Fibroblast of skin of scalp (primary cell): ENCODE results near the gene CMIP.

ENCODE experiments used
- DNase-seq: peaks from one replicate; pipeline ENCODE4 v3.0.0-alpha.2; 2013

The CMIP gene

DNA sequence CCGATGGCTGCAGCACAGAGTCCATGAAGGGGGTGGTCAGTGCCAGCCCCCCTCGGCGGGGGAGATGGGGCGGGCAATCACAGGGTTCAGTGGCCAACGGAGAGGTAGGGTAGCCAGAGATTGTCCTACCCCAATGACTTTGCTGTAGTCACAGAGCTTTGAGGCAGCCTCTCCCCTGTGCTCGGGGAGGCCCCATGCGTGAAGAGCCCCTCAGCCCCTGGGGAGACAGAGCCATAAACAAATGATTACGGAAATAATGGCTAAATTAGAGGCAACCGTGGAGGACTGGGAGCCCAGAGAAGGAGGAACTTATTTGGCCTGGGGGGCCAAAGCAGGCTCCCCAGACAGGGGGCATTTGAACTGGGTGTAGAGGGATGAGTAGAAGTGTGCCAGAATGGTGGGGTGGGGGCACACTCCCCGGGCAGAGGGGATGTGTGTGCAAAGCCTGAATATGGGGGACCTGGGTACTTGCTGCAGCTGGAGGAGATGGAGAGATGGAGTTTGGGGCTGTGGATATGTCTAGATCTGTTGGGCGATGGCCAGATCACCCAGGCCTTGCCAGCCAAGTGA lies 164.8 kb downstream of the CMIP start:
- no peak for DNase-seq

DNA sequence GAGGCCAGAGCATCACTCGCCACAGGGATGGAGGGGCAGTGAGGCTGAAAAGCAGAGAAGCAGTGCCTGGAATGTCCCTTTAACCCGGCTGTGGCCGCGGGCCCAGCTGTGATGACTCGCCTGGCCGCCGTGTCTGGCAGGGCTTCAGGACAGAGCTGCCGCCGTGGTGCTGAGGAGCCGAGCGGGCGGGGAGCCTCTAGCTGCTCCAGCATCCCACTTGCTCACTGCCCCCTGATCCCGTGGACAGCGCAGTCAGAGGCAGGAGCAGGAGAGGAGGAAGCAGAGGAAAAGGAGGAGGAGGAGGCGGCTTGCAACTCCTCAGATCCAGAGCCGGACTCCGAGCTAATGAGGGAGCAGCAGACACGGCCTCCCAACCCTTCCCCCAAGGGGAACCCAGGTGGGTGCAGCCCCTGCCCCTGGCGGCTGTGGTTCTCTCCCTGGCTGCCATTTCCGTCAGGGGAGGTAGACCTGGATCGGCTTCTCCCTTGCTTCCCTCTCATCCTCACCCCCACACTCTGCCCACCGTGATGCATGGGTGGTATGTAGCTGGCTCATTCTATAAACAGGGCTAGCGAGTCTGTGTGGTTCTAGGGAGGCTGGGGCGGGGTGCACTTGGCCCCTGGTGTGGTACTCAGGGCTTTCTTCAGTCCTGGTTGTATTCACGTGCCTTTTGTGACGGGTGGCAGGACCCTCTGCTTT lies 165.7 kb downstream of the CMIP start:
- DNase-seq, result peak; percentile 81

DNA sequence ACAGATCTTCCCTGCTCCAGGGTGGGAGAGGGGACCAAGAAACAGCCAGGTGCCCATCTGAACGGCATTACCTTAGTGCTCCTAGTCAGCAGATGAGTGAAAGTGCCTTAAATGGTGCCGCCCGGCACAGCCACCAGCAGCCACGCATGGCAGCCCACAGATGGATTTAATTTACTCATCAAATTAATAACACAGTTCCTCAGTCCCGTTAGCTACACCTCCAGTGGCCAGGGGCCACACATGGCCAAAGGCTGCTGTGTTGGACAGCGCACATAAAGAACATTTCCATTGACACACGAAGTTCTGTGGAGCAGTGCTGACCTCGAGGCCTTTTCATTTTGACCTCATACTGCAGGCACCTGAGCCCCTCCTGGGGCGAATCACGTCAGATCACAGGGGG lies 166.3 kb downstream of the CMIP start:
- DNase-seq, result no peak

DNA sequence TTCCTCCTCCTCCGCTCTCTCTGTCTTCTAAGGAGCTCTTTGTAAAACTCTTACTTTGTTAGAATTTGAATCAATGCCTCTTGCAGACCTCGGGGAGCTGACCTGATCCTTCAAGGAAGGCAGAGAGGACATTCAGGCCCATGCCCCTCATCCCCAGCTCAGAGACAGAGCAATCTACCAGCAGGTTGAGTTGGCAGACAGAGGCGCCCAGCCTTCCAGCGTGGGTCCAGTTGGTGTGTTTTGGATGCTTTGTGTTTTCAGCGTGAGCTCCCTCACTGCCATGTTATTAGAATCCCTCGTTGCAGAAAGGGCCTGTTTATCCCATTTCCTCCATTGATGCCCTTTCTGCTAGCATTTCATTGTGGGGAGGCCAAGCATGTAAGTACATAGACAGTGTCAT lies 167.1 kb downstream of the CMIP start:
- DNase-seq, result no peak

DNA sequence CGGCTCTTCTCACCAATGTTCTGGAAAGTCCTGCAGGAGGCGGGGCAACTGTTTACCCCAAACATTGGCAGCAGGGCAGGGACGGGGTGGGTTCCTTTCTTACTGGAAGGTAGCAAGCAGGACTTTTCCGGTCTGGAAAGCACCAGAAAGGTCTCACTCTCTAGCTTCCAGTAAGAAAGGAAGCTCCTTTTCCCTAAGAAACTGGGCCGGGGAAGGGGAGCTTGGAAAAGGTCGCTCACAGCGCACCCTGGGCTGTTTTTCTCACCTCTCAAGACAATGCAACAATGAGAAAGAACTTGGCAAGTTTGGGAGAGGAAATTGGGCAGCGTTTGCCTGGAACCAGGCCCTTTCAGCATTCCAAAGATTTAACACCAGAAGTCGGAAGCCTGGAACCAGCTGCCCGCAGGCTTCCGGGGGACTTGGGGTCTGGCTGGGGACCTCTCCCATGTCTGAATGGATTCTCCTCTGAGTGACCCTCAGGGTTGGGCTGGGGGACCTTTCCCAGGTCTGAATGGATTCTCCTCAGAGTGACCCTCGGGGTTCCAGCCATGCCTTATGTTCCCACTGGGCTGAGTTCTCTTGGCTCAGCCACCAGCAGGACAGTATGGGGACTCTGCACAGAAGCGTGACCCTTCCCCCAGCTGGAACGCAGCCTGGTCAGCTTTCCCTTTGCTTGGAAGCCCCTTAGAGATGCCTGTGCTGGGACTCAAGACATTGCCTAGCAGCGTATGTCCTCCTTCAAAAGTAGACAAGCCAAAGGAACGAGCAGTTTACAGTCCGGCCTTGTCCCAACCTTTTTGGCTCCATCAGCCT lies 167.9 kb downstream of the CMIP start:
- DNase-seq, result no peak

DNA sequence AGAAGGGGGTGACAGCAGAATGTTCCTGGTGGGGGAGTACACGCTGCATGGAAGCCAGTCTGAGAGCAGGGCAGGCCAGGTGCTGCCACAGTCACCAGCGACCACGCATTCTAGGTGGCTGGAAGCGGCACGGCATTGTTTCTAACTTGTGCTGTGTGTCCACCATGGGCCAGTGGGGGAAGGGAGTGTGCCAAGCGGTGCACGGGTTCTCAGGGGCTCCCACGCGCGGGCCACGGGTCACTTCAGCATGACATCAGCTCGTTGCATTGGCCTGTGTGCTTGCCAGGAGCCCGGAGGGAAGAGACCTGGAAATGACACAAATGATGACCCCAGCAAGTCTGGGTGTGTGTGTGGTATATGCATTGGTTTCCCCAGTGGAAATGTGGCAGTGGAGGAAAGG lies 169.6 kb downstream of the CMIP start:
- no peak for DNase-seq

DNA sequence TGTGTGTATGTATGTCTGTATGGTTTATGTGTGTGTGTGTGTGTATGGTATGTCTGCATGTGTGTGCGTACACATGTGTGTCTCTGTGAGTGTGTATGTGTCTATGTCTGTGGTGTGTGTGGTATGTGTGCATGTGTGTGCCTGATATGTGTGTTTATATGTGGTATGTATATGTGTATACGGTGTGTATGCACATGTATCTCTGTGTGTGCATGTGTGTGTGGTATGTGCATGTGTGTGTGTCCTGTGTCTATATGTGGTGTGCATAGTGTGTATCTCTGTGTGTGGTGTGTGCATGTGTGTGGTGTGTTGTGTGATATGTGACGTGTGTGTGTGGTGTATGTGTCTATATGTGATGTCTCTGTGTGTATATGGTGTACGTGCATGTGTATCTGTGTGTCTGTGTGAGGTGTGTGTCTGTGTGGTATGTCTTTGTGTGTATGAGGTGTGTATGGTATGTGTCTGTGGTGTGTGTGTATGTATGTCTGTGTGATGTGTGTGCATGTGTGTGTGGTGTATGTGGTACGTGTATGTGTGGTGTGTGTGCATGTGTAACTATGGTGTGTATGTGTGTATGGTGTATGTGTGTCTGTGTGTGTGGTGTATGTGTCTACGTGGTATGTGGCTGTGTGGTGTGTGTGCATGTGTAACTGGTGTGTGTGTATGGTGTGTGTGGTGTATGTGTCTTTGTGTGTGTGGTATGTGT lies 170.2 kb downstream of the CMIP start:
- DNase-seq, result no peak

DNA sequence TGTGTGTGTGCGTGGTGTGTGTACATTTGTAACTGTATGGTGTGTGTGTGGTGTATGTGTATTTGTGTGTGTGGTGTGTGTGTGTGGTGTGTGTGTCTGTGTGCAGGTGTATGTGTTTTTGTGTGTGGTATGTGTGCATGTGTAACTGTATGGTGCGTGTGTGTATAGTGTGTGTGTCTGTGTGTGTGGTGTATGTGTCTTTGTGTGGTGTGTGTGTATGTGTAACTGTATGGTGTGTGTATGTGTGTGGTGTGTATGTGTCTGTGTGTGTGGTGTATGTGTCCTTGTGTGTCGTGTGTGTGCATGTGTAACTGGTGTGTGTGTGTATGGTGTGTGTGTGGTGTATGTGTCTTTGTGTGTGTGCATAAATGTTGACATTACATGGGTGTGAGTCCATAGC lies 170.8 kb downstream of the CMIP start:
- no peak for DNase-seq

DNA sequence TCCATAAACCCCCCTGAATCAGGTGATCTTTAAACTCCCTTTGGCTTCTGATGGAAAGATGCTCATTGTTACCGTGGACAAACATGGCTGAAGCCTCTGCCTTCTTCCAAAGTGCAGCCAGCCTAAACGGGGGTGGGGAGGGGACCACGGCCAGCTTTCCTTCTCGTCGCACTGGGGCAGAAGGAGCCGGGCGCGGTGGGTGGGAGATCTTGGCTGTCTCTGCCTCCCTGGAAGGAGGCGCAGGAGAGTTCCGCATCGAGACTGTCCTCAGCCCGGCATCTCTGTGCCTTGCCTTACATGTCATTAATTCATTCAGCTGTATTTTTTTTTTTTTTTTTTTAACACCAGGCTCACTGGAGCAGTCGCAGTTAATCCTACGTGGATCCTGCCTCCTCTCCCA lies 171.2 kb downstream of the CMIP start:
- no peak for DNase-seq

DNA sequence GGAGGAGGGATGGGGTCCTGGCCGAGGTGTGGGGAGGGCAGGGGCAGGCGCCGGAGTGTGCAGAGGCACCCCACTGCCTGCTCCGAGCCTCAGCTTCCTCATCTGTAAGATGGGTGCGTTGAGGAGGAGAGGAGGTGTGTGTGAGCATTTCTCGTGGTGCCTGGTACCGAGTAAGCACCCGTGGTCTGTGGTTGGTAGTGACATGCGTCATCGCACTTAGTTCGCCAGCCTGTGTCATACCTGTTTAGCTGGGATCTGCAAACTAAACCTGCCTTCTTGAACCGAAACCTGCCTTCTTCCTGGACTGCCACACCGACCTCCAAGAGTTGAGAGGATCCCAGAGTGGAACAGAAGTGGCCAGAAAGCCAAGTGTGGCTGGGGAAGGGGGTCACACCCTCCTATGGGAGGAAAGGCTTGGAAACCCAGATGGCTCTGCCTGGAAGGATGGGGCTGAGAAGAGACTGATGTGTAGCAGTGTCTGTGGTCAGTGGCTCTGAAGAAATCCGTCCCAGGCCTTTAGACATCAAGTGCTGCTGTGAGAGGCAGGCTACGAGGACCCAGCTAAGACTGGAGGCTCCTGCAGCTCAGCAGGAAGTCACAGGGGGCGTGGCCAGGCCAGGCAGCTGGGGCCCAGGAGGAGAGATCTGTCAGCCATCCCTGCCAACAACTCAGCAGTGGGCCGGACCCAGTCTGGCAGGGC lies 171.9 kb downstream of the CMIP start:
- DNase-seq, result peak; percentile 67

DNA sequence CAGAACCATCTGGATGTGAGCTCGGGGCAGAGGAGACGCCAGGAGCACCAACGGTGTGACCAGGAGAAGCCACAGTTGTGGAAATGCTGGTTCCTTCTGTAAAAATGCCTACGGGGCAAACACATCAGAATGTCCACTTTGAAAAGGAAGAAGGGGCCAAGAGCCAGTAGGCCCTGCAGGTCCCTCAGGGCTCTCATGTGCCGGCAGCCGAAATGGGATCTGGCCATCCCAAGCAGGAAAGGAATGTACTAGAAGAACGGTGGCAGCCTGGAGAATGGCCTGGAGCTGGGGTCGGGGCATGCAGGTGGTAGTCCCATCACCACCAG lies 172.4 kb downstream of the CMIP start:
- no peak for DNase-seq

DNA sequence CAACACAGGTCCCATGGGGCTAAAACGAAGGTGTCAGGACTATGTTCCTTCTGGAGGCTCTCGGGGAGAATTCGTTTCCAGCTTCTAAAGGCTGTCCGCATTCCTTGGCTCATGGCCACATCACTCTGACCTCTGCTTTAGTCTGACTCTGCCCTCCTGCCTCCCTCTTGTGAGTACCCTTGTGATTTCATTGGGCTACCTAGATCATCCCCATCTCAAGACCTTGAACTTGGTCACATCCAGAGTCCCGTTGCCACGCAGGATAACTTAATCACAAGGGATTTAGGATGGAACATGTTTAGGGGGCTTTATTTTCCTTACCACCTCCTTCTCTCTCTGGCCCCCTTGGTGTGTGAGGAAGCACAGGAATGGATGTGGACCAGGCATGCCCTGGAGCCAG lies 173.6 kb downstream of the CMIP start:
- no peak for DNase-seq

DNA sequence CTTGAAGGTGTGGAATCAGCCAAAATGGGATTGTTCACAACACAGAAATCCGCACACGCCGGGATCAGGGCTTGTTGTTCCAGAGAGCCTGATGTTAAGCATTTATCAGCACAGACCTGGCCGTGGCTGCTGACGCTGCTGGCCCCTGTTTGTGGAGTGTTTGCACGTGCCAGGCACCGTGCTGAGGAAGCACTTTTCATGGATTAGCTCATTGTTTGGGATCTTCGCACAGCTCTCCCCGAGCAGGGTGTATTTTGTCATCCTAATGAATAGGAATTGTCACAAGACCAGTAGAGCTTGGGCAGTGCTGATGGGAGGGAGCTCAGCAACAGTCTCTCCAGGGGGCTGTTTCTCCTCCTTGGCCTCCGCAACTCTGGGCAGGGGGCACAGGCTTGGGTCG lies 174.1 kb downstream of the CMIP start:
- DNase-seq, result no peak

DNA sequence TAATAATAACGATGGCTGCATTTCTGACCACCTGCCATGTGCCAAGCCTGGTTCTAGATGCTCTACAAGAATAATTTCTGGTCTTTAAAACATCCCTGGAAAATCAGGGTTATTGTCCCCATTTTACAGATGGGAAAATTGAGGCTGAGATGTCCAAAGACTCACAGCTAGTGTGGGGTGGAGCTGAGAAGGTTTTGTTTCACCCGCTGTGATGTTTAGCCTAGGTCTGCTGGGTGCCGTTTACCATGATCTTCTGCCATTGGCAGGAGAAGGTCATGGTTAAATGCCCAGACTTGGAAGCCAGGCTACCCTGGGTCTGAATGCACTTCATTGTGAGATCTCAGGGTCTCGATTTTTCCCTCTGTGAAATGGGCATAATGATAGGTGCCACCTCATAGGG lies 175.4 kb downstream of the CMIP start:
- DNase-seq, result no peak

DNA sequence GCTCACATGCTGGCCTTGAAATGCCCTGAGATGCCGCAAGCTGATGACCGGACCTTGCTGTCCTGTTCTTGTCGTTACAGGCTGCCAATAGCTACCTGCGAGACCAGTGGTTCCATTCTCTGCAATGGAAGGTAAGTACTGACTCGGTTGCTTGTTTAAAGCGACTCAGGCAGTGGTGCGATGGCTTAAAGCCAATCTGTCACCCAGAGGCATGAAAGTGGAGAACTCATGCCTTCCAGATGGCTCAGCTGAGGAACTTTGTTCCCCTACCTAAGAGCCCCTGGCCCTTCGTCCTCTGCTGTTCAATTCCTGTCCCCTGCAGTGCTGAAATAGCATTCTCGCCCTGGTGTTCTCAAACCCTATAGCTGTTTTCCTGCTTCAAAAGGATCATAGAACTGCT lies 176.2 kb downstream of the CMIP start:
- no peak for DNase-seq

DNA sequence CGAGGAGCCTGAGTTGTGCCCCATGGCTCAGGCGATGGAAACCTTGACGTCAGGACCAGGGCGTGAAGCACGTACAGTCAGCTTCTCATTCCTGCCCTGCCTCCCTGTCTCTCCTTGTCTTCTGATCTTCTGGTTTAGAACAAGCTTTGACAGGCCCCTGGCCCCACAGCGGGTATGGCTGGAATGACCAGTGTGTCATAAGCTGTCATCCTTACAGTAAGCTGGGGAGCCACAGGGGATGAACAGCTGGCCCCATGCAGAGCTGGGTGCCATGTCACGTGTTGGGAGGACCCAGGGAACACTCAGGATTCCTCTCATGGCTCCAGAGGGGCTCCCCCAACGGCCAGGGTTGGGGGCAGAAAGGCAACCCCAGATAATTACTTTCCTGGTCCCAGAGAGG lies 176.9 kb downstream of the CMIP start:
- no peak for DNase-seq

DNA sequence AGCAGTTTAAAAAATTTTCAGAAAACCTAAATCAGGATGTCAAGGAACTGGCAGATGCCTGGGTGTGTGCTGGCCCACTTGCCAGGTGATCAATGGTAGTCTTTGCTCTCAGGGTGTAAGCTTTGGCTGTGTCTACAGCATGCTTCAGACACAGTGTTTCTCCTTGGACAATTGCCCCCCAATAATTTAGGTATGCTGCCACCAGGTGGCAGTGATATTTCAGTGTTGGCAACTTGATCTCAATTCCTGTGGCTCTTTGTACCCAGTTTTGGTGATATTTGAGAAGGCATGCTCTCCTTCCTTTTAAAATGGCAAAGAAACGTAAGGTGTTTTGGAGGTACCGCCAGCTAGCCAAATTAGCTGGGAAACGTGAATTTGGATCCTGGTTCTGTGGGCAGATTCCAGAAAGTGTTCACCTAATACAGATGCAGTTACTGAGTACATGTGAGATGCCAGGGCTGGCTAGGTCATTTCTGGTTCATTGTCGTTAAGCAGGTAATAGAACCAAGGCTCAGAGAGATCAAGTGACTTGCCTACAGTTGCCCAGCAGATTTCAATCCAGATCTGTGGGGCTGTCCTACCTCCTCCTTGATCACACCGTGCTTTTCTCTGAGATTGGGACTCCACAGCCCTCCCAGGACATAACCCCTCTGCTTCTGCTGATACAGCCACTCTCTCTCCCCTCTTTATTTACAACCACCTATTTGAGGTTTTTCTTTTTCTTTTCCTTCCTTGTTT lies 178.9 kb downstream of the CMIP start:
- peak; percentile 53 for DNase-seq

DNA sequence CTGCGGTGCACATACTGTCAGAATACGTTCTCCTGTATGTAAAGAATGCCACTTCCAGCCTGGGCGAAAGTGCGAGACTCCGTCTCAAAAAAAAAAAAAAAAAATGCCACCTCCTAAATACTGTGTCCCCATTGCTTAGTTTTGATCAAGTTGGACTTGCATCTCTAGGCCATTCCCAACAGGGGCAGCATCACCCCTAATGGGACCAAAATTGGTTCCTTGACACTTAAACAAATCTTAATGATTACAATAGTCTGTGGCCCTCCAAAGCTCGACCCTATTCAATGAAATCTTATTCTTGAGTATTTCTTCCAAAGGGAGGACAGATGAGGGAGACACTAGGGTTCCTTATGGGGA lies 179.8 kb downstream of the CMIP start:
- DNase-seq, result no peak

DNA sequence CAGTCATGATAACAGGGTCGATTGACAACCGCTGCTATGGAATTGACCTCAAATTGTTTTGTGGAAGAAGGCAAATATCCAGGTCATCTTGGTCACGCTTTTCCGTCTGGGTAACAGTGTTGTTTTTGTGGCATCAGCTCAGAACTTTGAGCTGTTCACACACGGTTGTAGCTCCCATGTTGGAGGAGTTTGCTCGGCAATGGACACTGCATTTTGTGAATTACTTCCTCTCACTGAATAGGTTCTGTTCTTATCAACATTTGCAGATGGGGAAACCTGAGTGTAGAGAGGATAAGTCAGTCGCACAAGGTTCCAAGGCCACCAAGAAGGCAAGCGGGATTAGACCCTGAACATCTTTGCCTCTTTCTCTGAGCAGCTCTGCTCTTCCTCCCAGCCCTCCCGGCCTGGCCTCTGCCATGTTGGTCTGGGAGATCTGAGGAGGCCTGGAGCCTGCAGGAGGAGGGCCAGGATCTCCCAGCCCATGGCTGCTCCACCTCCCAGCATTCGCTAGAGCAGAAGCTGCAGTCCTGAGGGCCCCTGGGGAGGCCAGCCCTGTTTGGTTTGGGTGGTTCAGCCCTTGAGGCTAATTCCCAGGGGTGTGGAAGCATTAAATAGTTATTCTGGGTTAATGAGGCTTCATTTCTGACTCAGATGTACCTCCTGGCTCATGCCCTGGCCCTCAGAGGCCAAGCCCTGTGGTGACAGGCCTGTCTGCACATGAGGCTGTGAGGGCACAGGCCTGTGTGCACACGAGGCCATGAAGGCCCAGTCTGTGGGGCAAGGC lies 180.3 kb downstream of the CMIP start:
- peak; percentile 51 for DNase-seq

DNA sequence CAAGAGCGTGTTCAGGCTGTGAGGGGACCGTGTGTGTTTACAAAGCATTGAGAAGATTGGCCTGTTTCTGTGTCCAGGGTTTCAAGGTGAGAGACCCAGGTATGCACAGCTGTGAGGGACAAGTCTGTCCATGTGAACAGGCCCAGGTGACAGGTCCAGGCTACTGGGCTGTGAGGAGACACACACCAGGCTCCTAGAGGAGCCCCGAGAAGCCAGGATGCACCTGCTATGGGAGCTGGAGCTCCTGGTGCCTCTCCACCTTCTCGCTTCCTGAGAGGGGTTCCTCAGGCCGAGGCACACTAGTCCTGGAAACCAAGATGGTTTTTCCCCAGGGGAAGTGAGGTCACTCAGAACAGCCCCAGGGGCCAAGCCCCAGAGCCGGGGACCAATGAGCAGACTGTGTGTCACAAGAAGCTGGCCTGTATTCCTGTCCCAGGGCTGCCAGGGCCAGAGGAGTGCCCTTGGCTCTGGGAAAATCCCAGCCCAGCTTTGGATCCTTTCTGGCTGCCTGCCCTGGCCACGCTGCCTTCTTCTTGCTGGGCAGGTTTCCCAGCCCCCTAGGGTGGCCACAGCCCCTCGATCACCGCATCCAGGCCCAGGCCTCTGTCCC lies 181.0 kb downstream of the CMIP start:
- DNase-seq, result no peak

DNA sequence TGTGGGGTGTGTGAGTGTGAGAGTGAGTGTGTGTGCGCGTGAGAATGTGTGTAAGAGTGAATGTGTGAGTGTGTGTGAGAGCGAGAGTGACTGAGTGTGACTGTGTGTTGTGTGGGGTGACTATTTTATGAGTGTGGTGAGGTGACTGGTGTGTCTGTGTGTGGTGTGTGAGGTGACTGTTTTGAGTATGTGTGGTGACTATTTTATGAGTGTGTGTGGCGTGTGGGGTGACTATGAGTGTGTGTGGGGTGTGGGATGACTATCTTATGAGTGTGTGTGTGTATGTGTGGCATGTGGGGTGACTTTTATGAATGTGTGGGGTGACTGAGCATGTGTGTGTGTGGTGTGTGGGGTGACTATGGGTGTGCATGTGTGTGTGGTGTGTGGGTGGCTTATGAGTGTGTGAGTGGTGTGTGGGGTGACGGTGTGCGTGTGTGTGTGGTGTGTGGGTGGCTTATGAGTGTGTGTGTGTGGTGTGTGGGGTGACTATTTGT lies 181.6 kb downstream of the CMIP start:
- DNase-seq, result no peak
